ENCODE results near the gene ERGIC1.

ERGIC1 gene

GRCh38 chr5:172819569-172819968, 14.5 kb upstream of the ERGIC1 start:
- no peaks in the 10 kb centered on the region for H4K20me1 ChIP-seq (ENCODE audit: insufficient read depth, low read length, poor library complexity, severe bottlenecking)
- H3K79me2 ChIP-seq (ENCODE audit: insufficient read depth, low read length) = no peaks in the 10 kb centered on the region
- no peak for TF ChIP-seq CTCF (conservative IDR thresholded peaks at IDR 0.05; ENCODE audit: low read length)
- TF ChIP-seq EZH2phosphoT487 (IDR thresholded peaks at IDR 0.05; ENCODE audit: borderline replicate concordance) = no peak
- no peak overlapping the region for H3K9ac ChIP-seq (ENCODE audit: low read depth, low read length, poor library complexity, severe bottlenecking)
- no peaks in the 10 kb centered on the region for H3K9me2 ChIP-seq (replicated peaks; ENCODE audit: low read depth, low read length)
- no peaks in the 10 kb centered on the region for H3K4me1 ChIP-seq (ENCODE audit: insufficient read depth, low read length, poor library complexity, severe bottlenecking)
- H3K36me3 ChIP-seq (ENCODE audit: insufficient read depth, low read length) = no peaks in the 10 kb centered on the region
- H2AFZ ChIP-seq (ENCODE audit: low read length) = no peak overlapping the region
- H3F3A ChIP-seq (ENCODE audit: low read depth) = no peaks in the 10 kb centered on the region
- H3K4me3 ChIP-seq (ENCODE audit: low read length, poor library complexity, severe bottlenecking) = no peak overlapping the region
- no peak overlapping the region for H3K4me2 ChIP-seq (ENCODE audit: low read depth, low read length, poor library complexity, severe bottlenecking)
- H3K27me3 ChIP-seq (ENCODE audit: insufficient read depth, low read length, poor library complexity, severe bottlenecking) = no peaks in the 10 kb centered on the region
- H3K9me3 ChIP-seq (ENCODE audit: insufficient read depth, low read depth, low read length) = no peaks in the 10 kb centered on the region

GRCh38 chr5:172820046-172820767, 13.8 kb upstream of the ERGIC1 start:
- Histone ChIP-seq H3K36me3 (ENCODE audit: insufficient read depth, low read length) (no peaks in the 10 kb centered on the region), H2AFZ (ENCODE audit: low read length) (no peak overlapping the region), H3F3A (ENCODE audit: low read depth) (no peaks in the 10 kb centered on the region)

GRCh38 chr5:172821340-172821985, 12.6 kb upstream of the ERGIC1 start:
- no peak overlapping the region for H3K4me2 ChIP-seq (ENCODE audit: low read depth, low read length, poor library complexity, severe bottlenecking)
- H3K27me3 ChIP-seq (ENCODE audit: insufficient read depth, low read length, poor library complexity, severe bottlenecking) = no peaks in the 10 kb centered on the region
- TF ChIP-seq EZH2phosphoT487 (IDR thresholded peaks at IDR 0.05; ENCODE audit: borderline replicate concordance) (no peak), CTCF (conservative IDR thresholded peaks at IDR 0.05; ENCODE audit: low read length) (no peak)
- H3K79me2 ChIP-seq (ENCODE audit: insufficient read depth, low read length) = no peaks in the 10 kb centered on the region
- H3K9ac ChIP-seq (ENCODE audit: low read depth, low read length, poor library complexity, severe bottlenecking) = no peak overlapping the region
- no peak overlapping the region for H2AFZ ChIP-seq (ENCODE audit: low read length)
- no peaks in the 10 kb centered on the region for H3K4me1 ChIP-seq (ENCODE audit: insufficient read depth, low read length, poor library complexity, severe bottlenecking)
- H3K36me3 ChIP-seq (ENCODE audit: insufficient read depth, low read length) = no peaks in the 10 kb centered on the region
- no peaks in the 10 kb centered on the region for H3K9me2 ChIP-seq (replicated peaks; ENCODE audit: low read depth, low read length)
- H3K4me3 ChIP-seq (ENCODE audit: low read length, poor library complexity, severe bottlenecking) = no peak overlapping the region
- no peaks in the 10 kb centered on the region for H3F3A ChIP-seq (ENCODE audit: low read depth)
- H3K9me3 ChIP-seq (ENCODE audit: insufficient read depth, low read depth, low read length) = peaks cover 3% of the 10 kb centered on the region; the same call in 1 of the 2 replicates
- H4K20me1 ChIP-seq (ENCODE audit: insufficient read depth, low read length, poor library complexity, severe bottlenecking) = no peaks in the 10 kb centered on the region

More at GRCh38 chr5:172820046-172820767, 13.8 kb upstream of the ERGIC1 start:
- H3K9me2 ChIP-seq (replicated peaks; ENCODE audit: low read depth, low read length) = no peaks in the 10 kb centered on the region
- H3K79me2 ChIP-seq (ENCODE audit: insufficient read depth, low read length) = no peaks in the 10 kb centered on the region
- no peaks in the 10 kb centered on the region for H3K9me3 ChIP-seq (ENCODE audit: insufficient read depth, low read depth, low read length)
- no peak overlapping the region for H3K9ac ChIP-seq (ENCODE audit: low read depth, low read length, poor library complexity, severe bottlenecking)
- no peak for TF ChIP-seq EZH2phosphoT487 (IDR thresholded peaks at IDR 0.05; ENCODE audit: borderline replicate concordance)
- no peak for TF ChIP-seq CTCF (conservative IDR thresholded peaks at IDR 0.05; ENCODE audit: low read length)
- H4K20me1 ChIP-seq (ENCODE audit: insufficient read depth, low read length, poor library complexity, severe bottlenecking) = no peaks in the 10 kb centered on the region
- H3K4me1 ChIP-seq (ENCODE audit: insufficient read depth, low read length, poor library complexity, severe bottlenecking) = no peaks in the 10 kb centered on the region
- H3K4me3 ChIP-seq (ENCODE audit: low read length, poor library complexity, severe bottlenecking) = no peak overlapping the region
- H3K27me3 ChIP-seq (ENCODE audit: insufficient read depth, low read length, poor library complexity, severe bottlenecking) = no peaks in the 10 kb centered on the region
- H3K4me2 ChIP-seq (ENCODE audit: low read depth, low read length, poor library complexity, severe bottlenecking) = no peak overlapping the region
